HFFc6 (cell line): ENCODE results near the gene PHOSPHO1. TPM values are rescaled to one million over a fixed set of nuclear protein-coding genes. Genes with fewer than 3 reads are reported as not detected.
"Not testable (repeated sequence)": the region's sequence is repeated elsewhere in the genome, so short reads cannot be mapped to it uniquely, and the experiment has no call there.

Experiments used
- DNase-seq: peaks from one replicate; pipeline ENCODE4 v3.0.0-alpha.2; 2018
- H3K27ac Mint-ChIP-seq: 2 replicates; pipeline ENCODE4 v1.8.0; 2020; ENCODE audit warnings: mild to moderate bottlenecking, mixed read lengths
- H3K27me3 Mint-ChIP-seq: 2 replicates; pipeline ENCODE4 v1.8.0; 2021; ENCODE audit warnings: mild to moderate bottlenecking, moderate library complexity, mixed read lengths; ENCODE audit not compliant: insufficient read depth
- H3K36me3 Mint-ChIP-seq: 2 replicates; pipeline ENCODE4 v1.8.0; 2021; ENCODE audit warnings: low read depth, mixed read lengths
- H3K4me1 Mint-ChIP-seq: 2 replicates; pipeline ENCODE4 v1.8.0; 2020; ENCODE audit warnings: low read depth, mixed read lengths
- H3K4me3 Mint-ChIP-seq: 2 replicates; pipeline ENCODE4 v1.8.0; 2020; ENCODE audit warnings: mild to moderate bottlenecking, moderate library complexity, mixed read lengths
- H3K9me3 Mint-ChIP-seq: 2 replicates; pipeline ENCODE4 v1.8.0; 2020; ENCODE audit warnings: mild to moderate bottlenecking, mixed read lengths
- CTCF ChIP-seq: fragments of 200-600 bp; sonication (generic); IDR thresholded peaks from 2 replicates; pipeline ENCODE4 v1.5.0; 2021; ENCODE audit warnings: antibody characterized with exemption, mild to moderate bottlenecking
- total RNA-seq, 6 experiments: library from RNA; stranded (reverse); fragmentation: NEBNext Ultra II Directional; extraction: Animal tissue kit (Norgen Biotek cat#: 25700); gene quantifications; 2 replicates in 1 of 6; 3 replicates in 5 of 6; pipeline ENCODE4 v1.2.3, GENCODE V29; 2021

Gene PHOSPHO1
- total RNA-seq, 6 experiments from 2014 or later: 0.13 to 0.17 (median 0.17) TPM; not detected in 3

DNA sequence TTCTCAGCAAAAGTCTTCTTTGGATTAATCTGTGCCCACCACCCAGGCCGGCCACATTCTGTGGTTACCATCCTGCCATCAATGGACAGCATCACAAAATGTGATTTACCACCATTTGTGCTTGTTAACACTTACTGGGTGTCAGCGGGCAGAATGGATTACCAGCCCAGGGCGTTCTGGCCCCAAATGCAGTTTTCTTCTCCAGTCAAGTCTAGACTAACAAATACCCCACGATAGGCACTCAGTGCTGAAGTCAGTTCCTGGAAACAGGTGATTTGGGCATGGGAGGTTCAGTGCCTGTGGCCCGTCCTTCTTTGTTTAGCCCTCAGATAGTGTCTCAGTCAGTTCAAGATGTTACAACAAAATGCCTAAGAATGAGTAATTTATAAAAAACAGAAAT, 38.8 kb upstream of the PHOSPHO1 start:
- DNase-seq: no peak
- H3K36me3 Mint-ChIP-seq: no peaks in the 10 kb centered on the region
- H3K27ac Mint-ChIP-seq: no peak overlapping the region
- H3K27me3 Mint-ChIP-seq: peaks cover 12% of the 10 kb centered on the region
- no peak overlapping the region for H3K4me3 Mint-ChIP-seq
- no peak for TF ChIP-seq CTCF
- no peaks in the 10 kb centered on the region for H3K4me1 Mint-ChIP-seq
- no peaks in the 10 kb centered on the region for H3K9me3 Mint-ChIP-seq

DNA sequence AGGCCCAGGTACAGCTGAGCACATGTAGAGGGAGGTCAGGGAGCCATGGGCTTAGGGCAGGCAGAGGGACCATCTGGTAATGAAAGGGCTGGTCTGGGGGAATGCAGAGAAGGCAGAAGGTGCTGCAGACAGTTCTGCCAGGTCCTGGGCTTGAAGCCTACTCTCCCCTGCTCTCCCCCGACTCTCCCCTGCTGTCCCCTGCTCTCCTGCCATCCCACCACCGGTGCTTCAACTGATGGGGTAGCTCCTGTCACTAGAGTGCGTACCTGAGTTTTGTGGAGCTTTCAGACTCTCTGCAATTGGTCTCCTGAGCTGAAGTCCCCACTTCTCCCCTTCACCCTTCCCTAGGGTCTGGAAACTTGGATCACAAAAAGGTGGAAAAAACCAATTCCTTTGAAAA, 37.3 kb upstream of the PHOSPHO1 start:
- H3K27ac Mint-ChIP-seq: no peak overlapping the region
- H3K4me1 Mint-ChIP-seq: peaks cover 5% of the 10 kb centered on the region; the same call in 1 of the 2 replicates
- H3K9me3 Mint-ChIP-seq: no peaks in the 10 kb centered on the region
- H3K4me3 Mint-ChIP-seq: no peak overlapping the region
- no peaks in the 10 kb centered on the region for H3K36me3 Mint-ChIP-seq
- peaks cover 12% of the 10 kb centered on the region for H3K27me3 Mint-ChIP-seq
- no peak for DNase-seq
- no peak for TF ChIP-seq CTCF

- Mint-ChIP-seq H3K4me1 (peaks cover 8% of the 10 kb centered on the region), H3K27ac (no peak overlapping the region)
- no peak for DNase-seq
Observed at GRCh38 chr17:49266233-49266632, 35.6 kb upstream of the PHOSPHO1 start.

GRCh38 chr17:49261540-49261939, 31.0 kb upstream of the PHOSPHO1 start:
- not testable (repeated sequence) for H3K36me3 Mint-ChIP-seq, H3K4me3 Mint-ChIP-seq, DNase-seq, H3K27ac Mint-ChIP-seq, H3K27me3 Mint-ChIP-seq, H3K9me3 Mint-ChIP-seq
- peaks cover 15% of the 10 kb centered on the region for H3K4me1 Mint-ChIP-seq

More at GRCh38 chr17:49266233-49266632, 35.6 kb upstream of the PHOSPHO1 start:
- Mint-ChIP-seq H3K9me3 (no peaks in the 10 kb centered on the region), H3K27me3 (peaks cover 9% of the 10 kb centered on the region), H3K4me3 (no peak overlapping the region), H3K36me3 (no peaks in the 10 kb centered on the region)
- TF ChIP-seq CTCF: no peak

DNA sequence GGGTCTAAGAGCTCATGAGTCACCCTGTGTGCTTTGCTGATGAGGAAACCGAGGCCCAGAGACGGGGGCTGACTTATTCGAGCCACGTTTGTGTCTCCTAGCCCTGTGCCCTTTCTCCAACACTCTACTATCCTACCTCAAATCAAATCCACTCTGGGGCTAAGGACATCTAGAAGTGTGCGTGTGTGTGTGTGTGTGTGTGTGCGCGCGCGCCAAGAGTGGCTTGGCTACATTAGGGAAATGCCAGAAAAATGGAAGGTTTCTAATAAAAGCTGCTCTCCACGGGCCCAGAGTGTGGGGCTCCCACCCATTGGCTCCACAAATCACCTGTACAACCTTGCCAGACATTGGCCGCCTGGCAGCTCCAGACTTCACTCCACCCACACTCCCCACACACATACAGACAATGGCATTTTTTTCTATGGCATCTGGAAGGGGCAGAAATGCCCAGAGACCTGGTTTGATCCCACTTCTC, 30.3 kb upstream of the PHOSPHO1 start:
- peak overlapping the region; percentile 91 for H3K27ac Mint-ChIP-seq
- H3K27me3 Mint-ChIP-seq: peaks cover 3% of the 10 kb centered on the region
- H3K4me1 Mint-ChIP-seq: peaks cover 15% of the 10 kb centered on the region
- no peak for DNase-seq
- peak overlapping the region; percentile 80 for H3K4me3 Mint-ChIP-seq
- H3K9me3 Mint-ChIP-seq: no peaks in the 10 kb centered on the region
- no peak for TF ChIP-seq CTCF
- H3K36me3 Mint-ChIP-seq: no peaks in the 10 kb centered on the region

DNA sequence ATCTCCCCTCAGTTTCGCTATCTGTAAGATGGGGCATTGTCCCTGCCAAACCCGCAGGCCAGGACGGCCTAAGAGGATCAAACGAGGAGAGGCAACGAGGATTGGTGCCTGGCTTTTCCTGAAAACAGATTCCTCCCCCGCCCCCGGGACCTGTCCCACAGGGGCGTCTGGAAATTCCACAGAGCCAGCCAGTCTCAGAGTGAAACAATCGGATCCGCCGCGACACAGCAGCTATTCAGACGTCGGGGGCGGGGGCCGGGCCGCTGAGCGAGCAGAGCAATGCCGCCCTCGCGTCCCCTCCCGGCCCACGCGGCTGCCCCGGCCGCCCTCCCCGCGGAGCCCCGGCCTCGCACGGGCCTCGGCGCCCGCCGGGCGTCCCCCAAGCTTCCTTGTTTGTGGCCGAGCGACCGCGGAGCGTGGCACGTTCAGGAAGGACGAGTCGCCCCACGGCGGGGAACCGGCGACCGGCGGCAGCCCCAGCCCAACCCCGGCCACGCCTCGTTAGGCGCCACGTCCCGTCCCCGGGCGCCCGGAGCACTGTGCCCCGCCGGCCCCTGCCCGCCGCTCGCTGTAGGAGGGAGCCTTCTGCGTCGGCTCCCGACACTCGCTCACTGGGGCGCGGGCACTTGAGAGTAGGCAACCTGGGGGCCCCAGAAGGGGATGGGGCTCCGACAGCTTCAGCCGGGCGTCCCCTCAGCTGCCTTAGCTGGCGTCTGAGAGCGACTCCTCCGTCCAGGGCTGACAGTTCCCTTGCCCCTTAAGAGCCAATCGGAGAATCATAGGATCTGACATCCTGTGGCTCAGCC, 29.6 kb upstream of the PHOSPHO1 start:
- DNase-seq: peak; percentile 72
- Mint-ChIP-seq H3K36me3 (no peaks in the 10 kb centered on the region), H3K27me3 (peaks cover 2% of the 10 kb centered on the region; the same call in 1 of the 2 replicates), H3K27ac (peak overlapping the region; percentile 91), H3K4me3 (peak overlapping the region; percentile 86), H3K4me1 (peaks cover 15% of the 10 kb centered on the region), H3K9me3 (no peaks in the 10 kb centered on the region)
- no peak for TF ChIP-seq CTCF
